HTR-8/SVneo (cell line): ENCODE results near the gene COQ9.
"Not testable (repeated sequence)": the region's sequence is repeated elsewhere in the genome, so short reads cannot be mapped to it uniquely, and the experiment has no call there.

Source experiments
- DNase-seq: peaks from one replicate; pipeline ENCODE4 v3.0.0; 2011; ENCODE audit warnings: low spot score, mixed read lengths; ENCODE audit not compliant: insufficient read length
- FAIRE-seq: peaks from 2 replicates; lab custom pipeline; 2011; peaks lifted over from hg19 to GRCh38; lab: Jason Lieb, UNC

Gene COQ9, protein sequence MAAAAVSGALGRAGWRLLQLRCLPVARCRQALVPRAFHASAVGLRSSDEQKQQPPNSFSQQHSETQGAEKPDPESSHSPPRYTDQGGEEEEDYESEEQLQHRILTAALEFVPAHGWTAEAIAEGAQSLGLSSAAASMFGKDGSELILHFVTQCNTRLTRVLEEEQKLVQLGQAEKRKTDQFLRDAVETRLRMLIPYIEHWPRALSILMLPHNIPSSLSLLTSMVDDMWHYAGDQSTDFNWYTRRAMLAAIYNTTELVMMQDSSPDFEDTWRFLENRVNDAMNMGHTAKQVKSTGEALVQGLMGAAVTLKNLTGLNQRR

GRCh38 chr16:57447186-57447962, at the start of gene COQ9, which contains the start of gene CIAPIN1:
COQ9 (plus strand) TSS chr16:57447479; CDS start chr16:57447506, 27 bp downstream.
CIAPIN1 (minus strand) TSS chr16:57447385; CDS start chr16:57440928, 6,457 bp downstream.
- peak; percentile 94 for DNase-seq
- peak; percentile 97 for FAIRE-seq

- DNase-seq, FAIRE-seq: not testable (repeated sequence)
Measured at GRCh38 chr16:57397493-57397892, 49.8 kb upstream of the COQ9 start.

DNA sequence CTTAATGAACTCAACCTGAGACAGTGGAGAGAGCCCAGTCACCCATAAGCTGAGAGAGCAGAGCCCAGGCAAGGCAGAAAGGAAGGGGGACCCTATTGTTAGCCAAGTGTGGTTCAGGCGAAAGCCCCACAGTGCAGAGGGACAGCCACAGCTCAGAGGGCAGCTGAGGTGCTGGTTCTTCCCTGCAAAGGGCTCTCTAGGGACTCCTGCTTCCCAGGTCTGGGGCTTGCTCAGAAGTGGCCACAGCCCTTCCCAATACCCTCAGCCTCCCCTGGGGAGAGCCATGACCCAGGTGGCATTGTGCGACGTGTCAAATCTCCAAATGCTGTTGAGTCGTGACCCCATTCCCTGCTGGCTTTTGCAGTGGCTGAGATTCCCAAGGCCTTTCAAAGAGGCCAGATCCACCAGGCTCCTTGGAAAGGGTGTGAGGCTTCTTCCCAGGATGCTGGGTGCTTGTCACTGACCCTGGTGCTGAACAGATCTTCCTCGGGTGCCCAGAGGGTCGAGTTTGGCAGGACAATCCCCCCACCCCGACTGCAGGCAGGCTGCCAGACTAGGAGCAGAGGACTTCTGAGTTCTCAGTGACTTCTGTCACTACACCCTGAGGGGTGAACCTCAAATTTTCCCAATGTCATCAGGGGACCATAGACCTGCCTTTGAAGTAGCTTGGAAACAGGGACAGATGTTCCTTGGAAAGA, 45.2 kb upstream of the COQ9 start:
- no peak for DNase-seq
- FAIRE-seq: no peak

DNA sequence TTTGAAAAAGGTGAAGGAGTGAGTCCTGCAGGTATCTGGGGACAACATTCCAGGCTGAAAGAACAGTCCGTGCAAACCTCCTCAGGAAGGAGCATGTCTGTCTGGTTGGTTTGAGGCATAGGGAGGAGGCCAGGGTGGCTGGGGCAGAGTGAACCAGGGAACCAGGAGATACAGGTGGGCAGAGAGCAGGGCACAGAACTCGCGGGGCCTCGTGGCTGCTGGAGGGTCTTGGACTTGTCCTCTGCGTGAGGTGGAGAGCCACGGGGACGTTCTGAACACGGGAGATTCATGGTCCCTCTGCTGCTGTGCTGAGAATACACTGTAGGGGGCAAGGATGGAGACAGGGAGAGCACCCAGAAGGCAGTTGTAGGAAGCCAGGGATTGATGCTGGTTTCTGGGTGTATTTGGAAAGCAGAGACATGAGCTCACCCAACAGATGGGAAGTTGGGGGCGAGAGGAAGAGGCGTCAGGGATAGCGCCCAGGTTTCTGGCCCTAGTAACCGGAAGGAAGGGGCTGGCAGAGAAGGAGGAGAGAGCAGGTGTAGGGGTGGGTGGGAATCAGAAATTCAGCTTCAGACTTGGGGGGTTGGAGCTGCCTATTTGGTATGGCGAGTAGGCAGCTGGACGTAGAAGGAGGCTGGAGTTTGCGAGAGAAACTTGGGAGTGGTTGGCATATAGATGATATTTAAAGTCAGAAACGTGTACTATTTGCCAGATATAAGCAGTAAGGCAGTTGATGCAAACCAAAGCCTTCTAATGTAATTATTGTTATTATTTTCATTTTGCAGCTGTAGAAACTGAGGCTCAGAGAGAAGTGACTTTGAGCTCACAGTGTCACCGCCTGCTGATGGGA, 43.1 kb upstream of the COQ9 start, which contains the start of gene CCL17:
TSS of gene CCL17 (plus strand) at position 803 of the 853 bp plus-strand sequence. CDS start 9,166 bp downstream, outside the sequence.
- no peak for DNase-seq

DNA sequence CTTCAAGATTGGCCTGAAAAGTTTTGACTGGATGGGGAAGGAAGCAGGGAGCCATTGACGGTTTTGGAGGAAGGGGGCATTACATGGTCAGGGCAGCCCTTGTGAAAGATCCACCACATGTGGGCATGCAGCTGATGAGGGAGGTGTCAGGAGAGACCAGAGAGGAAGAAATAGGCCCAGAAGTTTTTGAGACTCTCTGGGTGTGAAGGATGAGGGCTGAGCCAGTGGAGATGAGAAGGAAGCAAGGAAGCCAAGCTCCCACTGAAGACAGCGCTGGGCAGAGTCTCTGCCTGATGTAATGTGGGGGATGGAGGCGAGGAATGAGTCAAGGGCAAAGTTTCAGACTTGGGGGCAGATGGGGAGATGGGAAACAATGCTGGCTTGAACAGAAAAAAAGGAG, 42.2 kb upstream of the COQ9 start:
- no peak for DNase-seq
- no peak for FAIRE-seq

More for the DNA sequence above, 43.1 kb upstream of the COQ9 start, which contains the start of gene CCL17:
- FAIRE-seq: peak; percentile 57

GRCh38 chr16:57406881-57407280, 40.4 kb upstream of the COQ9 start:
- no peak for DNase-seq
- FAIRE-seq: no peak

GRCh38 chr16:57407521-57408353, 39.5 kb upstream of the COQ9 start:
- DNase-seq (no peak), FAIRE-seq (peak; percentile 80)

DNA sequence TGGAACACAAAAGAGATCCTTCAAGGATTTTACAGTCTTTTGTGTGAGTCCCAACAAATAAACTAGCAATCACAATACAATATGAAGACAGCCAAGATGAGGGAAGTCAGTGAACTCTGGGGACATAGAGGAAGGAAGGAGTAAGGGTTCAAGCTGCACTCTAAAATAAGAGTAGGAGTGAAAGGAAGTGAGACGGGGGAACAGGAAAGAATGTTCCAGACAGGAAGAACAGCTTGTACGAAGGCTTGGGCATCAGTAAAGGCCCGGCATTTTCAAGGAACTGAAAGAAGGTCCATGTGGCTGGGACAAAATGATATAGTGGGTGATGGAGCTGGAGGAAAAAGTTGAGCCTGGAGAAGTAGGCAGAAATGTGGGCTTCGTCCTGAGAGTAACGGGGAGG, 38.2 kb upstream of the COQ9 start:
- no peak for DNase-seq
- no peak for FAIRE-seq

DNA sequence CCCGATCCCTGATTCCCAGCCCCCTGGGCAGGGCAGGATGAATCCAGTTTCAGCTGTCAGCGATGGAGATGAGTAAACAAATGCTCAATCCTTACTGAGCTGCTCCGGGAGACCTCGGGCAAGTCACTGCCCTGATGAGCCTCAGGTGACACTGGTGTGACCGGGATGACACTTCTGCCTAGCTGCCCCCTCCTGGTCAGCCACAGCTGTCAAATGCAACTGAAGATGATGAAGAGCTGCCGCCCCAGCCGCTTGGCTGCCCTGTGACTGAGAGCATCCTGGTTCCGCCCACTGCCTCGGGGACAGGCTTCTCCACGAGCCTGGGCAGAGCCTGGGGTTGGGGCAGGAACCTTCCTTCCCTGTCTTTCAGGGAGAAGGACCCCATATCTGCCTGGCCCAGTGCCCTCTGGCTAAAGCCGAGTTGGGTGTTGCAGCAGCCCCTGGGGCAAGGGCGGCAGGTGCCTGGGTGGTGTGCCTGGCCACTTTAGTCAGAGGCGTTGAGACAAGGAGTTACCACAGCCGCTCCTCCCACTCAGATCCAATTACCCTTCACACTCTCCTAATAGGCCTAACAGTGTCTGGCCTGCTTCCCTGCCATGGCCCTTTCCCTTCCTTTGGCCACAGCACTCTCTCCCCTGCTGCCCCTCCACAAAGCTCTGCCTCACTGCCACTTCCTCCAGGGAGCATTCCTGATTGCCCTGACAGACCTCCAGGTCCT, 37.2 kb upstream of the COQ9 start:
- no peak for FAIRE-seq
- no peak for DNase-seq

DNA sequence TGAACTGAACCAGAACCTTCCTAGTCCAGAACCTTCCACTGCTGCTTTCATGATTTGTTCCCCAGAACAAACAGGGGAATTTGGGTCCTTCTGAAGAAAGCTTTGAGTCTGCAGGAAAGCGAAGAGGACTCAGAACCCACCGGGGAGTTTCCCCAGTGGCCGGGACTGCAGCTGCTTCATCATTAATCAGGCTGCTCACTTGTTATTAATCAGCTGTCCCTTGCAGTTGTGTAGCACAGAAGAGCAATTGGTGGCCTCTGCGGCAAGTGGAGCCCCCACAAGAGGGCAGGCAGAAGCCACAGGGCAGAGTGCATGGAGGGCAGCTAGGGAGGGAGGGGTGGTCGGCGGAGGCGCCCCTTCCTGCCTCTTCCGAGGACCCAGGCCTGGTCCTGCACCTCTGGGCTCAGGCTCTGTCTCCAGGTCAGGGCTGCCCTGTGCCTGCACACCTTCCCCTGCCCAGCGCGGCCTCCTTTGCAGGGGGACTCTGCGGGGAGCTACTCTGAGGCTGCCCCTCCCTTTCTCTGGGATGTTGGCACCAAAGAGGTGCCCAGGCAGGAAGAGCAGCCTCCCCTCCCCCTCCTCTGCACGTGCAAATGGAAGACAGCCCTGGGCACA, 35.8 kb upstream of the COQ9 start:
- DNase-seq (no peak), FAIRE-seq (no peak)

- no peak for FAIRE-seq
- DNase-seq: no peak
Measured at GRCh38 chr16:57412584-57412983, 34.7 kb upstream of the COQ9 start.

- DNase-seq (no peak), FAIRE-seq (no peak)
Measured at GRCh38 chr16:57413301-57413730, 34.0 kb upstream of the COQ9 start.

GRCh38 chr16:57413733-57414132, 33.5 kb upstream of the COQ9 start:
- FAIRE-seq (no peak), DNase-seq (no peak)

GRCh38 chr16:57416084-57416483, 31.2 kb upstream of the COQ9 start:
- no peak for FAIRE-seq

GRCh38 chr16:57419506-57419905, 27.8 kb upstream of the COQ9 start:
- FAIRE-seq (no peak), DNase-seq (no peak)

More at GRCh38 chr16:57416084-57416483, 31.2 kb upstream of the COQ9 start:
- DNase-seq: no peak

GRCh38 chr16:57422026-57422944, 25.0 kb upstream of the COQ9 start:
- DNase-seq (no peak), FAIRE-seq (no peak)

GRCh38 chr16:57423152-57423551, 24.1 kb upstream of the COQ9 start:
- DNase-seq: no peak
- no peak for FAIRE-seq
